ENCODE results near the gene MTHFSD. TPM values are rescaled to one million over a fixed set of nuclear protein-coding genes. Genes with fewer than 3 reads are reported as not detected.

Gene MTHFSD
- polyA plus RNA-seq, 1 of the 3 experiments (the other 2 are of a cell fraction), result 15.6 TPM

GRCh38 chr16:86520317-86521210, 34.5 kb downstream of the MTHFSD start:
- DNase-seq, result no peak
- Histone ChIP-seq H3K9ac (no peak overlapping the region), H3K27ac (ENCODE audit: low read depth in 2 of 2, low read length in 1 of 2) (no peak overlapping the region), H3K36me3 (replicated peaks in 1 of 2; ENCODE audit: control insufficient read depth in 1 of 2, insufficient read depth in 2 of 2, low read length in 1 of 2) (no peaks in the 10 kb centered on the region), H3K79me2 (ENCODE audit: insufficient read depth) (no peaks in the 10 kb centered on the region), H4K20me1 (ENCODE audit: insufficient read depth) (no peaks in the 10 kb centered on the region), H3F3A (replicated peaks; ENCODE audit: insufficient read depth) (no peaks in the 10 kb centered on the region), H2AFZ (ENCODE audit: low read depth) (no peak overlapping the region), H3K4me3 (ENCODE audit: low read depth in 2 of 2, low read length in 1 of 2) (peak overlapping the region in 1 of 2 experiments; percentile 38; a peak in 2 of 4 replicates), H3K9me2 (no peaks in the 10 kb centered on the region), H3K4me2 (peak overlapping the region; percentile 59), H3K4me1 (ENCODE audit: control insufficient read depth in 1 of 2, insufficient read depth in 2 of 2, low read depth in 1 of 2, low read length in 1 of 2) (no peaks in the 10 kb centered on the region), H3K27me3 (ENCODE audit: insufficient read depth) (peaks cover 74% of the 10 kb centered on the region), H3K9me3 (no peaks in the 10 kb centered on the region)
- ChIA-PET POLR2A (no interaction called here), CTCF (interaction anchor here (0.5 to 10.0 kb wide), 33 partner anchors 7 to 701 kb away, joined by 3 to 178 read pairs (median 4); partner anchors contain the start of gene FOXF1)
- WGBS (ENCODE audit: low lambda C conversion rate), result 5% methylated on average over 24 of the region's 30 CpGs
- no peak for TF ChIP-seq TCF12 (IDR thresholded peaks at IDR 0.05)
- TF ChIP-seq NFIC (IDR thresholded peaks at IDR 0.05; ENCODE audit: borderline replicate concordance), result no peak
- TF ChIP-seq, protein P1, sequence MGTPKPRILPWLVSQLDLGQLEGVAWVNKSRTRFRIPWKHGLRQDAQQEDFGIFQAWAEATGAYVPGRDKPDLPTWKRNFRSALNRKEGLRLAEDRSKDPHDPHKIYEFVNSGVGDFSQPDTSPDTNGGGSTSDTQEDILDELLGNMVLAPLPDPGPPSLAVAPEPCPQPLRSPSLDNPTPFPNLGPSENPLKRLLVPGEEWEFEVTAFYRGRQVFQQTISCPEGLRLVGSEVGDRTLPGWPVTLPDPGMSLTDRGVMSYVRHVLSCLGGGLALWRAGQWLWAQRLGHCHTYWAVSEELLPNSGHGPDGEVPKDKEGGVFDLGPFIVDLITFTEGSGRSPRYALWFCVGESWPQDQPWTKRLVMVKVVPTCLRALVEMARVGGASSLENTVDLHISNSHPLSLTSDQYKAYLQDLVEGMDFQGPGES (IDR thresholded peaks at IDR 0.05; ENCODE audit: low read depth, low read length), result no peak
- TF ChIP-seq RXRA (IDR thresholded peaks at IDR 0.05; ENCODE audit: borderline replicate concordance, low read depth), result no peak
- no peak for TF ChIP-seq RAD21 (IDR thresholded peaks at IDR 0.05; ENCODE audit: low read length)
- TF ChIP-seq, protein P2, sequence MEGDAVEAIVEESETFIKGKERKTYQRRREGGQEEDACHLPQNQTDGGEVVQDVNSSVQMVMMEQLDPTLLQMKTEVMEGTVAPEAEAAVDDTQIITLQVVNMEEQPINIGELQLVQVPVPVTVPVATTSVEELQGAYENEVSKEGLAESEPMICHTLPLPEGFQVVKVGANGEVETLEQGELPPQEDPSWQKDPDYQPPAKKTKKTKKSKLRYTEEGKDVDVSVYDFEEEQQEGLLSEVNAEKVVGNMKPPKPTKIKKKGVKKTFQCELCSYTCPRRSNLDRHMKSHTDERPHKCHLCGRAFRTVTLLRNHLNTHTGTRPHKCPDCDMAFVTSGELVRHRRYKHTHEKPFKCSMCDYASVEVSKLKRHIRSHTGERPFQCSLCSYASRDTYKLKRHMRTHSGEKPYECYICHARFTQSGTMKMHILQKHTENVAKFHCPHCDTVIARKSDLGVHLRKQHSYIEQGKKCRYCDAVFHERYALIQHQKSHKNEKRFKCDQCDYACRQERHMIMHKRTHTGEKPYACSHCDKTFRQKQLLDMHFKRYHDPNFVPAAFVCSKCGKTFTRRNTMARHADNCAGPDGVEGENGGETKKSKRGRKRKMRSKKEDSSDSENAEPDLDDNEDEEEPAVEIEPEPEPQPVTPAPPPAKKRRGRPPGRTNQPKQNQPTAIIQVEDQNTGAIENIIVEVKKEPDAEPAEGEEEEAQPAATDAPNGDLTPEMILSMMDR (IDR thresholded peaks at IDR 0.05), result no peak
- no peak for TF ChIP-seq SMC3 (IDR thresholded peaks at IDR 0.05; ENCODE audit: low read depth, low read length)

- Histone ChIP-seq H3K4me1 (ENCODE audit: control insufficient read depth in 1 of 2, insufficient read depth in 2 of 2, low read depth in 1 of 2, low read length in 1 of 2) (no peaks in the 10 kb centered on the region), H3K9me3 (no peaks in the 10 kb centered on the region), H2AFZ (ENCODE audit: low read depth) (no peak overlapping the region), H3K4me3 (ENCODE audit: low read depth in 2 of 2, low read length in 1 of 2) (peak overlapping the region in 1 of 2 experiments; percentile 38; a peak in 2 of 4 replicates), H3K27me3 (ENCODE audit: insufficient read depth) (peaks cover 82% of the 10 kb centered on the region), H3F3A (replicated peaks; ENCODE audit: insufficient read depth) (no peaks in the 10 kb centered on the region), H3K27ac (ENCODE audit: low read depth in 2 of 2, low read length in 1 of 2) (no peak overlapping the region), H3K9me2 (no peaks in the 10 kb centered on the region), H4K20me1 (ENCODE audit: insufficient read depth) (0 out of 2 replicates have a peak, but pooled peaks cover 3% of the 10 kb centered on the region), H3K4me2 (peak overlapping the region; percentile 59), H3K36me3 (replicated peaks in 1 of 2; ENCODE audit: control insufficient read depth in 1 of 2, insufficient read depth in 2 of 2, low read length in 1 of 2) (no peaks in the 10 kb centered on the region), H3K79me2 (ENCODE audit: insufficient read depth) (no peaks in the 10 kb centered on the region), H3K9ac (no peak overlapping the region)
- WGBS (ENCODE audit: low lambda C conversion rate), result 4% methylated on average over 14 of the region's 31 CpGs
- no peak for TF ChIP-seq MAX (IDR thresholded peaks at IDR 0.05; ENCODE audit: low read depth)
- peak; percentile 75 for TF ChIP-seq SMC3 (IDR thresholded peaks at IDR 0.05; ENCODE audit: low read depth, low read length)
- TF ChIP-seq TCF12 (IDR thresholded peaks at IDR 0.05), result no peak
- TF ChIP-seq, protein P2 (IDR thresholded peaks at IDR 0.05), result peak; percentile 89
- TF ChIP-seq RAD21 (IDR thresholded peaks at IDR 0.05; ENCODE audit: low read length), result peak; percentile 71
- DNase-seq, result peak; percentile 82
- ChIA-PET CTCF (interaction anchor here (0.6 to 10.0 kb wide), 29 partner anchors 8 to 715 kb away, joined by 3 to 178 read pairs (median 3); partner anchors contain the start of gene FOXF1), POLR2A (no interaction called here)
Observed at GRCh38 chr16:86519649-86520316, 35.3 kb downstream of the MTHFSD start.
